NCI-H510A (cell line): ENCODE results near the gene BMPER.

Source experiments
- DNase-seq: peaks from one replicate; lab custom pipeline; 2025; lab: John Stamatoyannopoulos, UW

The BMPER gene

DNA sequence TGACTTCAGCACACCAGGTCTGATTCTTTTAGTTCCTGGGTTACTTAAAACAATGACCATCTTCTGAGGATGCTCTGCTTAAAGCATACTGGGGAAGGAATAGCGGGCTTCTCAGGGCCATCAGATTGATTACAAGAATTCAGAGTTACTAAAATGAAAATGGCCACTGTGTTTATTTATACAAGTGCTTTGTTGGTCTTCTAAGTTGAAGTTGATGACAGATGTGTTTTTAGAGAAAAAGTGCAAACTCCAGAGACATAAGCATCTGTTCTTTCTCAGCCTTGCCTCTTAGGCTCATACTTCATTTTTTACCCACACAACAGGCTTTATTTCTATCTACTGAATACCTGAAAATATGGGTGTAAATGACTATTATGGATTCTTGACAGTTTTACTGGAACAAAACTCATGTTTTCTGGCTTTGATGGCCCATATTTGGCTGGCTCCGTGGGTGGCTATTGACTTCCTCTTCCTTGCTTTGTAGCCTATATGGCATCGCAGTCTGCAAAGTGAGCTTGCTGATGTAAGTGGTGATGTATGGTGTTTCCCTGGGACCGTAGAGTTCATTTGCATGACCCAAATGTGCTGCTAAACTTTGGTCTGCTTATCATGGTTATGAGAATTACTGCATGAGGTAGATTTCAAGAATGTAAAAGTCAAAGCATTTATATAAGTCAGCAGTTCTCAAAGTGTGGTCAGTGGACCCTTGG, 121.3 kb downstream of the BMPER start:
- DNase-seq: no peak

DNA sequence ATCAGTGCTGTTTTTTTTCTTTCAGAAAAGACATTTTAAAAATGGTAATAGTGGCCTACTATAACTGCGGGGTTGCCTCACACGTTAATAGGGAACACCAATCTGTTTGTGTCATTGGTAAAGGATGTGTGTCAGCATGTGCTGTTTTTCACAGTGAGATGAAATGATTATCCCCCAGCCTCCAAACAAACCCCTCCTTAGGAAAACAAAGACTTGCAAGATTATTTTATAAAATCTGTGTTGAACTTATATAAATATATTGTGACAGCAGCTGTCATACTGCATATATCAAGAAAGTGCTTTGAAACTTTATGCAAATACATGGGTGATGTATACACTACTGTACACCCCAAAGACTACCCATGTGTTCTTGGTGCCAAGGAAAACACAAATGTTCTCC, 125.8 kb downstream of the BMPER start:
- DNase-seq: no peak

DNA sequence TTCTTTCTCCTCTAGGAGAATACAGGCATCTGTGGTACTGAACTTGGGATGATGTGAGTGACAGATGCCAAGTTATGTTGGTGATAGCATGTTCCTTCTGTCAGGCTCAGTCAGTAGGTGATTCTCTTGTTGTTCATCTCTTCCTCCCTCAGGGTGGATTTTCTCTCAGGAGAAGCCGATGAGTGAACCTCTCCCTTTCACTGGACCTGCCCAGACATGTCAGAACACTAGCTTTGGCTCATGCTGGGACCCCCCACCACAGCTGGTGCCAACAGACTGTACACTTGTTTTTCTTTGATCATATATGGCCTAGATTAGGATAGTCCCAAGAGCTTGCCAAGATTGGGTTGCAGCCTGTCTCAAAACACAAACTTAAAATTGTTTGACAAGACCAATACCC, 129.4 kb downstream of the BMPER start:
- no peak for DNase-seq

DNA sequence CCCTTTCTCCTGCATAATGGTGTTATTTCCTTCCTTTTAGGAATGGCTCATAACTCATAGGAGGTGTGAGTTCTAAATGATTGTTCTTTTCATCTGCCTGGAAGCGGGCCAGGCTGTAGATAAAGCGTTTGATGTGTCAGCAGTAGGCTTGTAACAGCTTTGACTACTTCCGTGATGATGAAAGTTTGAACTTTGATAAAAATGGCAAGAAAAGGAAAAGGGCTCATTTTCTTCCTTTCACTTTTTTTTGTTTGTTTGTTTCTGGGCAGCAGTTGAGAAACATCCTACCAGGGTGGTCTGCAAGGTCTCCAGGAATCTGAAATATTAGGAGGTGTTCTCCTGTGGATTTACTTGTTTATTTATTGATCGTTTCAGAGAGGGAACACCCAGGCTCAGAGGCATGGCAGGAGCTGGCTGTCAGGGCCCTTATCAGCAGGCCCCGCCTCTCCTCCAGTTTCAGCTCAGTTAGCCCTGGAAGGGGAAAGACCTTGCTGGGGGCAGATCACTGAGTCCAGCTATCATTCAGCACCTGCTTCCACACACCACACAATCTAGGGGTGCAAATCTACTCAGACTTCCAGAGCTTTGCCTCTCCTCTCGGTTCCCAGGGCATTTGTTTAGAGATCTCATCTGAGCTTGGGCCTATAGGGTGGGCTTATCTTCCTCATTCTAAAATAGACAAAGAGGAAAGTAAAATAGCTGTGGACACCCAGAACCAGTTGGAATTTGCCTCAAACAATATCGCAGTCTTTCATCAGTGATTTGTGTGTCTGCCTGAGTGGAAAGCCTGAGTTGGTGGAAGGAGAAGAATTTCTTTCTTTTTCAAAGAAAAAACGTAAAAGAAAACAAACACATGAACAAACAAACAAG, 130.9 kb downstream of the BMPER start:
- DNase-seq: no peak

DNA sequence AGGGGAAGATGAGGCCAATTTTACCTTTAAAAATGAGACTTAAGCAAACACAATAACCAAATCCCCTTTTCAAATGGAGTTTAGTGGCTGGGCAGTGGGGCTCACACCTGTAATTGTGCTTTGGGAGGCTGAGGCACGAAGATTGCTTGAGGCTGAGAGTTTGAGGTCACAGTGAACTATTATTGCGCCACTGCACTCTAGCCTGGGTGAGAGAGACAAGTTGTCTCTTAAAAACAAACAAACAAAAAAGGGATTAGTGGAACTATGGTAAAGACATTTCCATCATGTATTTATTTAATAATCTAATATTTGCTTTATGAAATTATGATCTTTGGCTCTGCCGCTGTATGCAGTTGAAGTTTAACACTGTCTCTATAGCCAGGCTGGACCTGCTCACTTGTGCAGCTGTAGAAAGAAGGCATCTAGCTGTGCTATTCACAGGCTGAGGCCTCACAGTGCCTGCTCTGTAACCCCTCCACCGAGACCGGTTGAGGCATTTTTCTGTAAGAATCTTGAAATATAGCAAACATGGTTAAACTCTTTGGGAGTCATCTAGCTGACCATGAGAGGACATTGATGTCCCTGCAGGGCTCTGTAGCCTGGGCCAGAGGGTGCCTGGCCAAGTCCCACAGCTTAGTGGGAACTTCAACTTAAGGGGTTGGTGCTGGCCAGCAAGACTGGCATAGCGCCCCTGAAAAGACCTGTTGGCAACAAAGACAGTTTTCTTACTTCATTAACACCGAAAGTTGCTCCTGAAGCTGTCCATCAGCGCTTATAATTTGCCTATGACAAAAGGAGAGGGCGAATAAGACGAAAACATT, 131.8 kb downstream of the BMPER start:
- no peak for DNase-seq

DNA sequence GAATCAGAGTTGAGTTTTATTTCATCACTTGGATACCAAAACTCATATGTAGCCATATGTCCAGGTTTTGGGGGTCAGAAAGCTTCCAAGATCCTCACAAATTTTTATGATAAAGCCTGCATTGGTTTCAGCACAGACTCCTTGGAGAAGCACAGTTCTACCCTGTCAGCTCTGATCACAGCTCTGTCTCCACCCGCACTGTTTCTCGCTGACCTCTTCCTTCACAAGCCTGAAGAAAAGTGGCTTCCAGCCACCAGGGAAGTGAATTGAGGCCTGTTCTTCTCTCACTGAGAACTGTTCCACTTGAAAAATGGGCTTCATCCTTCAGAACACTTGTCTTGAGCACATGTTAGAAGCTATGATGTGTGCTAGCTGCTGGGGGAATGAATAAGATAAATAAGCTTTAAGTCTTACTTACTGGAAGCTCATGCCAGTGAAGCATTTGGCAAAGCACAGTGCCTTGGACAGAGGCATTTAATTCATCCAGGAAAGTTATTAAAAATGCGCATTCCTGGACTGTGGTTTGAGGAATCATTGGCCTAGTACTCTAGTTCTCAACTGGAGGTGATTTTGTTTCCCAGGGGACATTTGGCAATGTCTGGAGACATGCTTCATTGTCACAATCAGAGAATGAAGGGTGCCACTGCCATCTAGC, 133.6 kb downstream of the BMPER start:
- no peak for DNase-seq

DNA sequence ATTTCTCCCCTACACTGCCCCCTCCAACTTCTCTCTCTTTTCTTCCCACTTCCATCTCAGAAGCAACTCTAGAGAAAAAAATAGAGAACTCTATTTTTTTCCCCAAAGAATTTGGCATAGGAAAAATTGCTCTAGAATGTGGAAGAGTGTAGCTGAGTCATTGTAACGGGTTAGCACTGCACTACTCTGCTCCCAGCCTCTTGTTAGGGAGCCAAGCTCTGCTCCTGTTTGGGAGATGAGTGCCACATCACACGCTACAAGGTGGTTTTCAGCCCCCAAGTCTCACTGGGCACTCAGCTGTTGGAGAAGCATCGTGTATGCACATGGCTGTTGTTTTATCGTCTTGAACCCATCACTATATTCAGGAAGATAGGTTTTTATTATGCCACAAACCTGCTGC, 136.4 kb downstream of the BMPER start:
- no peak for DNase-seq

DNA sequence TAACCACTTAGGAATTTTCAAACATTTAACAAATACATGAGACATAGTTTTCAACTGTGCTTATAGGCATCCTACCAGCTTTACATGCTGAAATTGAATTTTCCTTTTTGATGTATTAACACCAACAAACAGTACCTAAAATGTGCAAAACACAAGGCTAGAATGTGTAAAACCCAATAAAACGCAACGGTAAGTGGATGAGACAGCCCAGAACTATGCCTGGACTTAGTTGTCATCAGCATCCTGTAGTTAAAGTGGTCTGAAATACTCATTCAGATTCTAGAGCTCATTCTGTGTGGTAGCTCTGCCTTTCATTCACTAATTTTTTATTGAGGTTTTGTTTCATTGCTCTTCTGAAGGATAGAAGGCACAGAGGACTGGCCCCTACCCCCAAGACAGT, 137.1 kb downstream of the BMPER start:
- DNase-seq: no peak

DNA sequence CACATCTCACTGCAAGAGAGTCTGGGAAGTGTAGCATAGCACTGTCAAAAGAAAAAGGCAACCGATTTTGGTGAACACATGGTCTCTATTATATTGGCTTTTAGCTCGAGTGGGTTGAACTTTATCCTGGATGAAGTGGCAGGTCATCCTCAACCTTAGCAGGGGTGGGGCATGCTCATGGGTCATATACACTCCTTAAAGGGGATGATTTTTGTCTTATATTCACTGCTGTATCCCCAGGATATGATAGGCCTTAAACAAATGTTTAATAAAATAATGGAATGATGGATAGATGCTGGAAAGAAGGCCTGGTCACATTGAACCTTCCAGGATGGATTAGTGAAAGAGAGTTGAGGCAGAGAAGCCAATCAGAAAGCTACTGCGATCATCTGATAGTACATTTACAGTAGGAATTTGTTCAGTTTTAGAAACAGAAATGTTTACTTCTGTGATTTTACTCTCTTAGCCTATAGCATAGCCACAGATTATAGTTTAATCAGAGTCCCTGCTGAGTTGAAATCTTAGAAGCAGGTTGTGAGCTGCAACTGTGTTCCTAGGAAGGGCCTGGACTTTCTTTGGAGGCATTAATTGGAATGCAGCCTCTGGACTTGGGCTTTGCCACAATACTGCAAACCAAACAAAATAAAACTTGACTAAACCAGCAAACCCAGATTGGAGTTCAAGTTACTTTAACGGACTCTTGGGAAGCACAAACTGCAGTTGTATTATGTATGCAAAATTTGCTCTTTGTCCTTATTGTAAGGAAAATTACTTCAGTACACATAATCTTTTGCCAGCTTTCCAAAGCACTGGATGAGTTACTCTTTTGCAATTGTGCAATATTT, 138.3 kb downstream of the BMPER start:
- no peak for DNase-seq

DNA sequence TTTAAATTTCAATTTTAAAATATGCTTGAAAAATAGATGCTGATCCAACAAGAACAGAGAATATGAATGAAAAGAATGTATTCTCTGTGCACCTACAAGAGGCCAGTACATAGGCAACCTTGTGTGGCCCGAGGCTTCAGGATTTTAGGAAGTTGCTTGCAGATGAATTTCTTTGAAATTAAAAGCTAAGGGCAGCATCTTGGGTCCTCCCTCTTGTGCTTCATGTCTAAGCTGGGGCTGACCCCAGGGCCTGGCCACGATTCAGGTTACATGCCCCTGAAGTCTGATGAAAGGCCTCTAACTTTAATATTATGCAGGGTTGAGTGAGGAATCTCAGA, 138.9 kb downstream of the BMPER start:
- no peak for DNase-seq

DNA sequence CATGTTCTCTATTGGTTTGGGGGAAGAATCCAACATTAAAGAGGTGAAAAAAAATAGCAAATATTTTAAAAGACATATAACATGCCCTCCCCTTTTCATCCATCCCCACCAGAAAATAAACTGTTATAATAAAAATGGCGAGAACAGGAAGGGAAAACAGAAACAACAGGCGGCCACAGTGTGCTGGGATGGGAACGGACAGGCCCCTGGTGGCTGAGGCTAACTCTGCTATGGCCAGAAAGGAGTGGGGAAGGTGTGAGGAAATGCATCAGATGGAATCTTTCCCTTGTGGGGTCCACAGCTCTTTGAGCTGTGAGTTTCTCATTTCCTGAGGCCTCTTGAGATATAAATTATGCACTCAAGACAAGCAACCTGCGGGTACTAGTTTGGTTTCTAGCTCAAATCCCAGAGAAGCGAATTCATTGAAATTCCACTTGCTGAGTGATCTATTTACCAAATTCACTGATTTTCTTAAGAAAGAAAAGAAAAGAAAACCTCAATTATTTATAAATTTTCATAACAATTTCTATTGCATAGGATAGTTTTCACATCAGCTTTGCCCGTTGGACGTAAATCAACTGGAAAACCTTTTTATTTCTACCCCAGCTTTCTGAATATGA, 139.5 kb downstream of the BMPER start:
- no peak for DNase-seq

DNA sequence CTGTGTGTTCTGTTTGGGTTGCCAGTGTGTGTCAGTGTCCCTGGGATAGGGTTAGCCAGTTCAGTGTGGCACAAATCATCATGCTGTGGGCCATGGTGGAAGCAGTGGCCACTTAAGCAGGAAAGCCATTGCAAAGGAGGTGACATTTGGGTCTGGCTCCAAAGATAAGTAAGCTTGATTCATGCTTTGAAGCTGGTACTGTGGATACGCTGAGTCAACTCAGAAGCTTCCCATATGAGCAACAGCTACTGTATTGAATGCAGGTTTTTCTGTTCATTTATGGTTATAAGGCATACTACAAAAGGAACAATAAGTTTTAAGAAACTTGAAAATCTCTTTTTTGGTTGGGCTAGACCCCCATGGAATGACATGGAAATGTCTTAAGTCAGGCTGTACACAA, 143.1 kb downstream of the BMPER start:
- no peak for DNase-seq

DNA sequence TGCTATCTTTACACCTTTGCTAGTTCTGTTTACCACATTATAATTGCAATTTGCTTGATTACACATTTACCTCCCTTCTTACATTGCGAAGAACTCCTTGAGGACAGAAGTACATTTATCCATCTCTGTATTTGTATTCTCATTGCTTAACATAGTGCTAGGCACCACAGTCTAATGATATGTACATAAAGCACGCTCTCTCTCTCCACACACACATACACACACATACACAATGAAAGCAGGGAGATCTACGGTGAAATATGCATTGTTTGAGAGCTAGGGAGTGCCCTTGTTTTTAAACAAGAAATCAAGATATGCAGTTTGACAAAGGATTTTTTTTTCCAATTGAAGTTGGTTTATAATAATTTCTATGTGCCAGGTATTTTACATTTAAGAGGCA, 148.7 kb downstream of the BMPER start:
- no peak for DNase-seq

DNA sequence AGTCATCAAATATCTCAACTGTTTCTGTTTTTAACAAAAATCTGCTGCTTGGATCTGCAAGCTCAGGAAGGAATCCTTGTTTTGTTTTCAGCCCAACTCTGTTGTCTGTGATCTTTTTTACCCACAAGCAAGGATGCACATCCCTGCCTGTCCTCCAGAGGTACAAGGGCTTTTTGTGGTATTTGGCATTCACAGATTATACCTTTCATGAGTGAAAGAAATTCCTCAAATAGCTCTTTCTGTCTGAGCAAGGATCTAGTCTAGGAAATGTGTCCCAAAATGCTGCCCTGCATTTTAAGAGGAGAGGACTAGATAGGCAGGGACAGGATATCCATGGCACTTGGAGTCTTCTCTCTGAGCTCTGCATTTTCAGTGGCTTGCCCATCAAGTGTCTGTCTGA, 151.8 kb downstream of the BMPER start:
- no peak for DNase-seq

DNA sequence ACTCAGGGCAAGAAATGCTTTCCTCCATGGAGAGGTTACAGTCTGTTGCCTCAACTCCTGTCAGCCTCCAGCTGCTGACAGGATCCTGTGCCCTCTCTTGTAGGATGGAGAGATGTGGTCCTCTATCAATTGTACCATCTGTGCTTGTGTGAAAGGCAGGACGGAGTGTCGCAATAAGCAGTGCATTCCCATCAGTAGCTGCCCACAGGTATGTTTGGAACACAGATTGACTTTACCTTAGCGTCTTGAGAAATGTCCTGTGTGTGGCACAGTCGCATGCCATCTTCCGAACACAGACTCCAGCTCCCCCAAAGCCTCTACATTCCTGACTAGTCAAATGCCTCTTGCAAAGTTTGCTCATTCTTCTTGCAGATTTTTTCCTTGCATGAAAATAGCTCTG, 152.6 kb downstream of the BMPER start:
- no peak for DNase-seq

DNA sequence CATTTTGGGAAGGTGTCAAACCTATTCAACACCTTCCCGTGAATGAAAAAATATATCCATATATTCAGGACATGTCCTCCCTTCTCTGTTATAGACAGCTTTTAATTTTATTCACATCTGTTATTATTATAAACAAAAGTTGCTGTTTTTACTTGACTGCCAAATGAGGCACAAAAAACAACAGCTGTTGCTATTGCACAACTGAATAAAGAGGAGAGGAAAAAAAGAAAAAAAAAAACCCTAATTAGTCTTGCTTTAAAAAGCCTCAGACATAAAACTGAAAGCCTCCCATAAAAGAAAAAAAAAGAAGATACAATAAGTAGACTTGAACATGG, 153.4 kb downstream of the BMPER start:
- DNase-seq: no peak

DNA sequence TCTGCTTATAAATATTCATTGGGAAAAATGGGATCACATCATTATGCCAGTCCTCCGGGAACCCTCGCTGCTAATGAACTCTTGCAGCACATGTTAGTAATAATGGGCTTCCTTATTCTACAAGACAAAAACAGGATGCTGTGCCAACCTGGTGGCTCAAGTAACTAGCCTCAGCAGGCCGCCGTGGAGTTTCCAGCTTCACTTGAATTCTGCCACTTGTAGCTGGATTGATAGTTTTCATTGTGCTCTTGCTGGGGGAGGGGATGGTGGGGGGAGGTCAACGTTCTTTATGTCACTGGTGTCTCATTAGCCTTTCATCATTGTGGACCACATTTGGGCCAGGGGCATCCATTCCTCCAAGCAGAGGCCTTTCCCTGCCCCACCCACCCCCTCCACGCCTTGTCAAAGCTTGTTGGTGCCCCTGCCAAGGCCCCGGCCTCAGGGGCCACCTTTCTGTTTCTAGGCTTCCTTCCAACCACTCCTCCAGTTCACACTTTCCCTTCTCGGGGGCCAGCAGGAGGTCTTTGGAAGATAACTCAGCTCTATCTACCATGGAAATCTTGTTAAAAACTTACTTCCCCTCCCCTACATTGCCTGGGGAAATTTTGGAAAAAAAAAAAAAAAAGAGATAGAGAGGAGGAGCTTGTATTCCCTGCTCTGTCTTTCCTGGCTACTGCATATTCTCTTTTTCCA, 153.9 kb downstream of the BMPER start:
- DNase-seq: no peak

DNA sequence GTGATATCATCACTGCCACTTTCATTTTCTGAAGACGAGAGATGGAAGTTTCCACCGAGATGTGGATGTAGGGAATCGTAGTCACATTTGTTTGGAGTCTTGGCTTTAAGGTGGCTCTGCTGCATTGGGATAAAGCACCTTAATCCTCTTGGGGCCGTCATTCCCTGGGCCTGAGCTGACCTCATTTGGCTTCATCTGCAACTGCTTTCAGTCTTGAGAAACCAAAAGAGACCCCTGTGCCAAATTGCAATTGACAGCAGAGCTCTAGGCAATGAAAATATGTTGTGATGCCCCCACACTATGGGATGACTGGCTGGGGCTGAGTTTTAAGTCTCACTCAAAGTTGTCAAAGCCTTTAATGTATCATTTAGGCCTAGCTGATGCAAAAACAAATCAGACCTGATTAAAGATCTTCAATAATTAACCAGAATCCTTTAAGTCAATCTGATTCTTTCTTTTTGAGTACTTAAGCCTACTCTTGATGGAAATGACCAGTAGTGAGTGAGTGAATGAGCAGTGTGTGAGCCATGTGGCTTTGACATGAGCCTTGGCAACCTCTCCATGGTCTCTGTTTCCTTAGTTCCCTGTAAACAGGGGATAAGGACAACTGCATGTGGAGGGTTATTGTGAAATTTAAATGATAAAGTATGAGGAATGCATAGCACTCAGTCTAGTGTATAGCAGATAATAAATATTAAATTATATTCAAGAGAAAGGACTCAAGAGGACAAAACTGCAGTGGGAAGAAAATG, 155.0 kb downstream of the BMPER start:
- no peak for DNase-seq

DNA sequence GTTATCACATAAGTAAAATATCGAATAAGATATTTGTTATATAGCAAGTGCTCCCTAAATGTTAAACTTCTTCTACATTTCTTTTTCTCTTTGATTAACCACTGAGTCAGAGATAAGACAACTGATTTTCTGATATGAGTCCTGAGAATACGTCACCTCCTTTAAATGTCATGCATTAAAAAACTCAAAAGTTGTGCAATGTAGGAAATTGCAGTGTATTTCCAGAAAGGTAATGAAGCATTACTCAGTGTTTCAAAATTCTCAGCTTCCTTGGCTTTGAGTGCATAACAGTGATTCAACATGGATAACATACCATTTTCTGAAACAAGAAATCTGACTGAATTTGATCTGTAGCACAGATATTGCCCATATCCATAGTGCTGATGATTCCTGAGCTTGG, 155.8 kb downstream of the BMPER start:
- no peak for DNase-seq

DNA sequence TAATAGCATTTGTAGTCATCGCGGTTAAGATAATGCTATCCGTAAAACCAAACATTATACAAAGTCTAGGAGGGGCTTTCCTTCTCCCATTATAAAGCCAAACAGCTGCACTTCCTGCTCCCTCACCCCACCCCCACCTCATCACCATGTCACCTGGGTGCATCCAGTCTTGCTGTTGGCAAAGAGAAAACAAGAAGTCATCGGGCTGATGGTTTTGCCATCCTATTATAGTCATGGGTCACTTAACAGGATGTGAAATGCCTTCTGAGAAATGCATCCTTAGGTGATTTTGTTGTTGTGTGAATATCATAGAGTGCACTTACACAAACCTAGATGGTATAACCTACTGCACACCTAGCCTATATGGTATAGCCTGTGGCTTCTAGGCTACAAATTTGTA, 157.0 kb downstream of the BMPER start:
- DNase-seq: no peak
